GM12864 (cell line): ENCODE measurements around the gene CALML6.

ENCODE experiments used
- DNase-seq: peaks from one replicate; pipeline ENCODE4 v3.0.0-alpha.2; 2011; ENCODE audit warnings: low read depth
- H3K4me3 ChIP-seq: 2 replicates; pipeline ENCODE4 v1.5.1; 2011; ENCODE audit warnings: mild to moderate bottlenecking, low read depth, low read length, control low read depth
- TF ChIP-seq, protein P1 (sequence below): IDR thresholded peaks from 2 replicates; pipeline ENCODE4 v1.5.1; 2011; ENCODE audit warnings: low read depth, mild to moderate bottlenecking, moderate library complexity, low read length, control low read depth, inconsistent platforms; ENCODE audit errors: missing control alignments

Gene CALML6

DNA sequence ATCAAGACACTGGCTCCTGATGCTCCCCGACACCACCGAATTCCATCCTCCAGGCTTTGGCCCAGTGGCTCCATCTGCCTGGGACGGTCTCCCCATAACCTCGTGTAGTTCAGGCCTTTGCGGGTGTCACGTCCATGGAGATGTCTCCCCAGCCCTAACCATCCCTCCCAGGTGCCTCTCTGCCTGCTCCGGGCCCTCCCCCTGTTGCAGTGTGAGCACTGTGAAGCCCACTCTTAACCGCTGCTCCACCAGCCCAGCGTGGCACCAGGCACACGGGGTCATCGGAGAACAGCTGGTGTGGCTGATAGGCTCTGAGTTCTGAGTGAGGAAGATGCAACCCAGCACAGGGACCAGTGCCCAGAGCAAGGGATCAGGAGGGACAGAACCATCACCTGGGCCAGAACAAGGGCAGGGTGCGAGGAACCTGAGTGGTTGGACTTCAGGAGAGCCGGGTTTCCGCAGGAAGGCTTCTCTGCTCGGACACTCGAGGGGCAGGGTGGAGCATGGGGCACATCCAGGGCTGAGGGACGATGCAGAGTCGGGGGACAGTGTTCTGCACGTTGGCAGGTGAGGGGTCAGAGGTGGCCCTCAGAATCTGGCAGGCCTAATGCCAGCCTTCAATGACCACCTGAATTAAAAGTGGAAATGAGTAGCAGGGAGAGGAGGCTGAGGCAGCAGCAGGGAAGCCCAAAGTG lies 21.6 kb upstream of the CALML6 start:
- H3K4me3 ChIP-seq = no peak overlapping the region
- TF ChIP-seq, protein P1, sequence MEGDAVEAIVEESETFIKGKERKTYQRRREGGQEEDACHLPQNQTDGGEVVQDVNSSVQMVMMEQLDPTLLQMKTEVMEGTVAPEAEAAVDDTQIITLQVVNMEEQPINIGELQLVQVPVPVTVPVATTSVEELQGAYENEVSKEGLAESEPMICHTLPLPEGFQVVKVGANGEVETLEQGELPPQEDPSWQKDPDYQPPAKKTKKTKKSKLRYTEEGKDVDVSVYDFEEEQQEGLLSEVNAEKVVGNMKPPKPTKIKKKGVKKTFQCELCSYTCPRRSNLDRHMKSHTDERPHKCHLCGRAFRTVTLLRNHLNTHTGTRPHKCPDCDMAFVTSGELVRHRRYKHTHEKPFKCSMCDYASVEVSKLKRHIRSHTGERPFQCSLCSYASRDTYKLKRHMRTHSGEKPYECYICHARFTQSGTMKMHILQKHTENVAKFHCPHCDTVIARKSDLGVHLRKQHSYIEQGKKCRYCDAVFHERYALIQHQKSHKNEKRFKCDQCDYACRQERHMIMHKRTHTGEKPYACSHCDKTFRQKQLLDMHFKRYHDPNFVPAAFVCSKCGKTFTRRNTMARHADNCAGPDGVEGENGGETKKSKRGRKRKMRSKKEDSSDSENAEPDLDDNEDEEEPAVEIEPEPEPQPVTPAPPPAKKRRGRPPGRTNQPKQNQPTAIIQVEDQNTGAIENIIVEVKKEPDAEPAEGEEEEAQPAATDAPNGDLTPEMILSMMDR = no peak
- no peak for DNase-seq

DNA sequence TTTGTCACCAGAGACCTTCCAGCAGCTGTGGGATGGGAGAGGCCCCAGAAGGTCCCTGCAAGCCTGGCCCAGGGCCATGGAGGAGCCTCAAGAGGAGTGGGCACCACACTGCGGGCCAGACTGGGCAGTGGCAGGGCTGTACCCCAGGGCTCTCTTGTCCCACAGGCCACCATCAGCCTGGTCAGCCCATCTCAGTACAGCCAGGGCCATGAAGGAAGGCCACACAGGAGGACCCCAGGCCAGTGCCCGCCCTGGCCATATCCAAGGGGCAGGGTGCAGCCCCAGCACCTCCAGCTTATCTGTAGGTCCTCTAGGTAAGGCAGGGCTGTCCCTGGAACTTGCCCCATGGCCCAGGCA lies 21.1 kb upstream of the CALML6 start:
- TF ChIP-seq, protein P1 = no peak
- H3K4me3 ChIP-seq = no peak overlapping the region
- DNase-seq = no peak

DNA sequence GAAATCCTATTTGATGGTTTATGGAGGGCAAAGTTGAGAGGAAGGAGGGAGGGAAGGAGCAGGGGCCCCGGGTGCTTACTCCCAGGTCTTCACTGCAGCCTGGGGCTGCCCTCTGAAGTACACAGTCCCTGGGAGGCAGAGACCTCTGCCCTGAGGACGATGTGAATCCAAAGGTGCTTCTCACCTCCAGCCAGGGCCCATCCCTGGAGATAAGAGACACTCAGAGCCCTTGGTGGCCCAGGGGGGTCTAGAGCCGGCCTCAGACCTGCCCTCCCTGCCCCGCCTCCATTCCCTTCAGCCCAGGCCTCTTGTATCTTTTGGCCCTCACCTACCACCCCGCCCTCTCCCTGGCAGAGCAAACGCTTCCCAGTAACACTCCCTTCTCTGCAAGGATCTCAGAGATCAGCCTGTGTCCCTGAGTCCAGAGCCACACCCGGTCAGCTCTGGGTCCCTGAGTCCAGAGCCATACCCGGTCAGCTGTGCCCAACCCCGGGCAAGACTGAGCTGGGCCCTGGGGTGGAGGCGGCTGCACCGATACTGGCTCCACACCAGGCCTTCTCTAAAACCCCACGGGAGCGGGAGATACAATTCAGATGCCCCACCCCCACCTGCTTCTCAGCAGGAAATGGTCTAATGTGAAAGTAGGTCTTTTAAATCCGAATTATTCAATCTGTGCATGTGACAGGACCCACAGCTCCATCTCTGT lies 20.6 kb upstream of the CALML6 start:
- H3K4me3 ChIP-seq = no peak overlapping the region
- no peak for DNase-seq
- TF ChIP-seq, protein P1 = no peak

DNA sequence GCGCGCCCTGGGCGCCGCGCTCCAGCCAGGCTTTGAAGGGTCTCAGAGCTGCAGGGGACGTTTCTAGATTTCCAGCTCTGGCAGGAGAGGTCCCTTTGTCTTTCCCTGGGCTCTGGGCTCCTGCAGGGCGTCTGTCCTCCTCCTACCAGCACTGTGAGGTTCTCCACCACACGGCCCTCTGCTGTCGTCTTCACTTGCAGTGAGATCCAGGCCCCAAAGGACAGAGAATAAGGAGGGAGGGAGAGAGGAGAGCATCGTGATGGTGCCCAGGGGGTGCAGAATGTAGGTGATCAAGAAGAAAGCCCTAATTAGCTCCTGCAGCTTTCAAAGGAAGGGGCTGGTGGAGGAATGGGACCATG lies 20.0 kb upstream of the CALML6 start:
- H3K4me3 ChIP-seq = no peak overlapping the region
- TF ChIP-seq, protein P1 = no peak
- DNase-seq = no peak

DNA sequence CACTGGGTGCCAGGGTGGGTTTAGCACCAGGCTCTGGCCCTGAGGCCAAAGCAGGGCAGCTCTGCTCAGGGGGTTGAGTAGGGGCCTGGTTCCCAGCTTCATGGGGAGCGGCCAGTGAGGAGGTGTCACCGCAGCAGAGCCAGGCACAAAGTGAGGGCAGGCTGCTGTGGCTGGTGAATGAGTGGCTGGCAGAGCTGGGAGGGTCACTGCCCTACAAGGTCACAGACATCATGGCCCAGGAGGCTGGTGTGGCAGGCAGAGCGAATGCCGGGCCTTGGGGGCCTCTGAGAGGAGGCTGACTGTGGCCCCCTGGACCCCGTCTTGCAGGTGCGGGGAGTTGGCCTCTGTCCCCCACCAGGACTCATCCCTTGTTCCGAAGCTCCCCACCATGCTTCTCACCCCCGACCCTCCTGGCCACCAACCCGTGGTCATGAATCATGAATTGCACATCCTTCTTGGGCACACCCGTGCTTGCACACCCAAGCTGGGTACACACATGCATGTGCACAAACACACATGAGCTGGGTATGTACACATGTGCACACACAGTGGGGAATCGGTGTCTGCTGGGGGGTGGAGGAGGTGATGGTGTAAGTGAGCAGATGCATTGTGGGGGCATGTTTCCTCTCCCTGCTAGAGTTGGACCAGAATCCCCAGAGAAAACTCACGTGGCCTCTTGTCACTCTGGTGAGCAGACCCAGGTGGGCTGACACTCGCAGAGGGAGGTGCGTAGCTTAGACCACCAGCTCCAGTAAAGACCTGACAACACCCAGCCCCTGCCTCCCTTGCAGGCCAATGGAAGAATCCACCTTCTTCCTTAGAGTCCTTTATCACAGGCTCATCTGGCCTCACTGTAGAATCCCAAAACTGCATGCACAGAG lies 19.4 kb upstream of the CALML6 start:
- TF ChIP-seq, protein P1 = no peak
- H3K4me3 ChIP-seq = no peak overlapping the region
- no peak for DNase-seq

DNA sequence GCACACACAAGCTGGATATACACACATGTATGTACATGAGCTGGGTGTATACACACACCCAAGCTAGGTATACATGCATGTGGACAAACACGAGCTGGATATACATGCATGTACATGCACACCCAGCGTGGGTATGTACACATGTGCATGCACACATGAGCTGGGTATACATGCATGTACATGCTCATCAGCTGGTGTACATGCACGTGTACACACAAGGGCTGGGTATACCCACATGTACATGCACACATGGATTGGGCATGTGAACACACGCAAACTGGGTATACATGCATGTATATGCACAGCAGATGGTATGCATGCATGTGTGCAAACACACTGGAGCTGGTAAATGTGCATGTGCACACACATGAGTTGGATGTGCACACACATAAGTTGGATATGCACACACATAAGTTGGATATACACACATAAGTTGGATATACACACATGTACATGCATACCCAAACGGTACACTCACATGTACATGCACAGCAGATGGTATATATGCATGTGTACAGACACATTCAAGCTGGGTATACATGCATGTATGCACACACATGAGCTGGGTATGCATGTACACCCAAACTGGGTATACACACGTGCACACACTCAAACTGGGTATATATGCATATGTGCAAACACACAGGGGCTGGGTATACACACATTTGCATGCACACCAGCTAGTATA lies 16.7 kb upstream of the CALML6 start:
- no peak overlapping the region for H3K4me3 ChIP-seq
- TF ChIP-seq, protein P1 = no peak
- DNase-seq = no peak
